ENCODE measurements around the gene KCNK17. TPM values are rescaled to one million over a fixed set of nuclear protein-coding genes. Genes with fewer than 3 reads are reported as not detected.

Gene KCNK17
- total RNA-seq, 1 experiment from 2014 or later: not detected

DNA sequence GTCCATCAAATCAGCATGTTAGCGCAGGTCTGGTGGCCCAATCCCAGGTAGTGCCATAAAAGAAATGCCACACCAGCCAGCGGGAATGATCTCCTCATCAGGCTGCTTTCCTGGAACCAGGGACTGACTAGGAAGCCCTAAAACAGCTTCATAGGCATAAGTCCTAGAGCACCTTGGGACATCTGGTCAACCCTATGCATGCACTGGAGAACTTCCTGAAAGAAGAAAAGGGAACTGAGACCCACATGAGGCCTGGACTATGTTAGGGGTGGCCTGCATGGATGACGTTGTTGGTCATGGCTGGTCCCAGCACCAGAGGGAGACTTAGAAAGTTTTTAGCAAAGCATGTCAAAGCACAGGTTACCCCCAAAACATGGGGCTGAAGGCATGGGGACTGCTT is 15.8 kb upstream of the KCNK17 start:
- H3K36me3 Mint-ChIP-seq (ENCODE audit: insufficient read depth, unreplicated experiment): no peaks in the 10 kb centered on the region
- intact Hi-C loops (cut with micrococcal nuclease): no loop called here
- ChIA-PET CTCF (interaction anchor here (1.4 kb wide), 1 partner anchor 20 kb away, joined by 4 read pairs; no protein-coding TSS in a partner anchor), POLR2A (no interaction called here)
- H3K4me1 Mint-ChIP-seq (ENCODE audit: insufficient read depth, unreplicated experiment): no peaks in the 10 kb centered on the region
- no TSS peak for BruUV-seq (replicated peaks)
- TF ChIP-seq, protein P1, sequence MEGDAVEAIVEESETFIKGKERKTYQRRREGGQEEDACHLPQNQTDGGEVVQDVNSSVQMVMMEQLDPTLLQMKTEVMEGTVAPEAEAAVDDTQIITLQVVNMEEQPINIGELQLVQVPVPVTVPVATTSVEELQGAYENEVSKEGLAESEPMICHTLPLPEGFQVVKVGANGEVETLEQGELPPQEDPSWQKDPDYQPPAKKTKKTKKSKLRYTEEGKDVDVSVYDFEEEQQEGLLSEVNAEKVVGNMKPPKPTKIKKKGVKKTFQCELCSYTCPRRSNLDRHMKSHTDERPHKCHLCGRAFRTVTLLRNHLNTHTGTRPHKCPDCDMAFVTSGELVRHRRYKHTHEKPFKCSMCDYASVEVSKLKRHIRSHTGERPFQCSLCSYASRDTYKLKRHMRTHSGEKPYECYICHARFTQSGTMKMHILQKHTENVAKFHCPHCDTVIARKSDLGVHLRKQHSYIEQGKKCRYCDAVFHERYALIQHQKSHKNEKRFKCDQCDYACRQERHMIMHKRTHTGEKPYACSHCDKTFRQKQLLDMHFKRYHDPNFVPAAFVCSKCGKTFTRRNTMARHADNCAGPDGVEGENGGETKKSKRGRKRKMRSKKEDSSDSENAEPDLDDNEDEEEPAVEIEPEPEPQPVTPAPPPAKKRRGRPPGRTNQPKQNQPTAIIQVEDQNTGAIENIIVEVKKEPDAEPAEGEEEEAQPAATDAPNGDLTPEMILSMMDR (IDR thresholded peaks at IDR 0.05; ENCODE audit: unreplicated experiment): no peak
- H3K27ac Mint-ChIP-seq (ENCODE audit: low read depth, unreplicated experiment): no peak overlapping the region
- H3K9me3 Mint-ChIP-seq (ENCODE audit: unreplicated experiment): no peaks in the 10 kb centered on the region
- no peak for DNase-seq (ENCODE audit: unreplicated experiment)
- H3K4me3 Mint-ChIP-seq (ENCODE audit: unreplicated experiment): no peak overlapping the region
- H3K27me3 Mint-ChIP-seq (ENCODE audit: insufficient read depth, unreplicated experiment): peaks cover 52% of the 10 kb centered on the region

DNA sequence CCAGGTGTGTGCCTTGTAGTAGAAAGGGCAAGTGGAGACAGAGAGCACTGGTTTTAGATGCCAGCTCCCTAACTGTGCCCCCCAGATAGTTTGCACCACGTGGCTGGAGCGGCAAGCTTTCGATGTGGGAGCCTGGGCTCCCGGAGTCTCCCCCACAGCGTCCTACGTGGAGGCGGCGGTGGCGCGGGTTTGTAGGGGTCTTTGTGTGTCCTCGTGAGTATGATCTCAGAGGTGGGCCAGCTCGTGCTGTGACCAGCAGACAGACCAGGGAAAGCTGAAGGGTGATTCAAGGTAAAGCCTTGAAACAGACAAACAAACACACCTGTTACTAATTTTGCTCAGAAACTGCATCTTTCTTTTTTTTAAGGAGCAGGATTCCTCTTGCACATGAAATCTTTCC is 13.8 kb upstream of the KCNK17 start:
- no peak for DNase-seq (ENCODE audit: unreplicated experiment)
- intact Hi-C loops (cut with micrococcal nuclease): no loop called here
- CTCF ChIA-PET: interaction anchor here (0.6 to 1.4 kb wide), 3 partner anchors 18 to 603 kb away, joined by 3 to 10 read pairs (median 6); no protein-coding TSS in a partner anchor
- Mint-ChIP-seq H3K4me3 (ENCODE audit: unreplicated experiment) (no peak overlapping the region), H3K27ac (ENCODE audit: low read depth, unreplicated experiment) (no peak overlapping the region), H3K9me3 (ENCODE audit: unreplicated experiment) (no peaks in the 10 kb centered on the region), H3K36me3 (ENCODE audit: insufficient read depth, unreplicated experiment) (no peaks in the 10 kb centered on the region), H3K27me3 (ENCODE audit: insufficient read depth, unreplicated experiment) (peaks cover 59% of the 10 kb centered on the region), H3K4me1 (ENCODE audit: insufficient read depth, unreplicated experiment) (no peaks in the 10 kb centered on the region)
- no TSS peak for BruUV-seq (replicated peaks)
- POLR2A ChIA-PET: no interaction called here
- TF ChIP-seq, protein P1 (IDR thresholded peaks at IDR 0.05; ENCODE audit: unreplicated experiment): no peak

DNA sequence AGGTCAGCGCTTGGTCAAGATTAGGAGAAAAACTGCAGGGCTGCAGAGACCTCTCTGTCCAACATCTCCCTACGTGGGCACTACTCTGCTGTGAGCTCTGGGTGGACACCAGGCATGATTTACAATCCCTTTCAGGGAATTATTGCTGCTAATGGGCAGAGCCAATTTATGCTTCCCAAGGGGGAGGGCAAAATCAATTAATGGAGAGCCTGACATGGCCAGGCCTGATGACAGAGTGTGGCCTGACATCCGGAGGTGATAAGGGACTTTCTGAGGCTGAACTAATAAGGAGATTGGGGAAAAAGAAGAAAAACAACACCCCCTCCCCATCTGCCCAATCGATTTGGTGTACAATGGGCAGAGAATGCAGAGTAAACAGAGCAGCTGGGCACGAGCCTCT is 13.3 kb upstream of the KCNK17 start:
- H3K4me1 Mint-ChIP-seq (ENCODE audit: insufficient read depth, unreplicated experiment): no peaks in the 10 kb centered on the region
- no peak overlapping the region for H3K27ac Mint-ChIP-seq (ENCODE audit: low read depth, unreplicated experiment)
- no TSS peak for BruUV-seq (replicated peaks)
- peaks cover 54% of the 10 kb centered on the region for H3K27me3 Mint-ChIP-seq (ENCODE audit: insufficient read depth, unreplicated experiment)
- intact Hi-C loops (cut with micrococcal nuclease): no loop called here
- no peaks in the 10 kb centered on the region for H3K36me3 Mint-ChIP-seq (ENCODE audit: insufficient read depth, unreplicated experiment)
- H3K4me3 Mint-ChIP-seq (ENCODE audit: unreplicated experiment): no peak overlapping the region
- ChIA-PET CTCF (interaction anchor here (0.6 to 1.4 kb wide), 3 partner anchors 18 to 1005 kb away, joined by 3 to 10 read pairs (median 6); no protein-coding TSS in a partner anchor), POLR2A (no interaction called here)
- DNase-seq (ENCODE audit: unreplicated experiment): no peak
- TF ChIP-seq, protein P1 (IDR thresholded peaks at IDR 0.05; ENCODE audit: unreplicated experiment): no peak
- no peaks in the 10 kb centered on the region for H3K9me3 Mint-ChIP-seq (ENCODE audit: unreplicated experiment)

DNA sequence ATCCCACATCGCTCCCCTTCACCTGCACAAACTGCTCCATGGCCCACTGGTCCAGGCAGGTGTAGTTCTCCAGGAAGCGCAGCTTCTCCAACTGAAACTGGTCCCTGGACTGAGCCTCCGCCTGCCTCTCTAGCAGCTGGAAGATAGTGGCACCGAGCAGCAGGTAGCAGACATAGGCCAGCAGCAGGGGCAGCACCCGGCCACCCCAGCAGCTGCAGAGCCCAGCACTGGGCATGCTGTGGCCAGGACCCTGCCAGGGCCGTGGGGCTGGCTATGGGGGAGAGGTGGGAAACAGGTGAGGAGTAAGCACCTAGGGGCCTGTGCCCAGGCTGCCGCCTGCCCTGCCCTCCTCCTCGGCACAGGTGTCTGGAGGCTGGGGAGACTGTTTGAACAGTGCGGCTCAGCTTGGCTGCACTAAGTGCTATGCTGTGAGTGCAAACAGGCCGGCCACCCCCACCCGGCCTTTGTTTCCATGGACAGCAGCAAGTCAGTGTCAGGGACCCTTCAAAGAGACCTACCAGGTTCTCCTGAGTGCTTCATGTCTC is 8.2 kb upstream of the KCNK17 start, which contains the start of gene KCNK16:
Gene KCNK16 (minus strand): TSS at position 397 of the 545 bp plus-strand sequence. CDS start 162 bp downstream, at position 235.
- CTCF ChIA-PET: interaction anchor here (4.8 kb wide), 1 partner anchor 12 kb away, joined by 17 read pairs; no protein-coding TSS in a partner anchor
- TF ChIP-seq, protein P1 (IDR thresholded peaks at IDR 0.05; ENCODE audit: unreplicated experiment): no peak
- no peak within 1 kb of the TSS for H3K27ac Mint-ChIP-seq (ENCODE audit: low read depth, unreplicated experiment)
- intact Hi-C loops (cut with micrococcal nuclease): no loop called here
- POLR2A ChIA-PET: no interaction called here
- no peaks in the 10 kb centered on the region for H3K9me3 Mint-ChIP-seq (ENCODE audit: unreplicated experiment)
- no peaks in the 10 kb centered on the region for H3K4me1 Mint-ChIP-seq (ENCODE audit: insufficient read depth, unreplicated experiment)
- no peak for DNase-seq (ENCODE audit: unreplicated experiment)
- H3K27me3 Mint-ChIP-seq (ENCODE audit: insufficient read depth, unreplicated experiment): peaks cover 48% of the 10 kb centered on the region
- no peak within 1 kb of the TSS for H3K4me3 Mint-ChIP-seq (ENCODE audit: unreplicated experiment)
- no TSS peak for BruUV-seq (replicated peaks)
- peaks cover 4% of the 10 kb centered on the region for H3K36me3 Mint-ChIP-seq (ENCODE audit: insufficient read depth, unreplicated experiment)
